Measurements from ENCODE around the gene MCAT.

The MCAT gene

GRCh38 chr22:43131773-43132501 lies 11.3 kb downstream of the MCAT start:
- no peak for DNase-seq
- in situ Hi-C loops (cut with HindIII; ENCODE audit: low pct_ligation_motif_present, low pct_unique_long_range_greater_than_20kb, low sequenced_read_pairs) = no loop called here

- DNase-seq = no peak
- in situ Hi-C loops (cut with HindIII; ENCODE audit: low pct_ligation_motif_present, low pct_unique_long_range_greater_than_20kb, low sequenced_read_pairs) = no loop called here
Measured at GRCh38 chr22:43129426-43130425, 13.5 kb downstream of the MCAT start.

GRCh38 chr22:43128928-43129424 lies 14.2 kb downstream of the MCAT start:
- no peak for DNase-seq
- in situ Hi-C loops (cut with HindIII; ENCODE audit: low pct_ligation_motif_present, low pct_unique_long_range_greater_than_20kb, low sequenced_read_pairs) = no loop called here

GRCh38 chr22:43128116-43128515 lies 15.1 kb downstream of the MCAT start:
- DNase-seq = no peak
- in situ Hi-C loops (cut with HindIII; ENCODE audit: low pct_ligation_motif_present, low pct_unique_long_range_greater_than_20kb, low sequenced_read_pairs) = no loop called here

GRCh38 chr22:43127166-43127908 lies 15.9 kb downstream of the MCAT start:
- in situ Hi-C loops (cut with HindIII; ENCODE audit: low pct_ligation_motif_present, low pct_unique_long_range_greater_than_20kb, low sequenced_read_pairs) = no loop called here
- no peak for DNase-seq

GRCh38 chr22:43126501-43127165 lies 16.6 kb downstream of the MCAT start:
- in situ Hi-C loops (cut with HindIII; ENCODE audit: low pct_ligation_motif_present, low pct_unique_long_range_greater_than_20kb, low sequenced_read_pairs) = no loop called here

GRCh38 chr22:43118953-43119458 lies 24.2 kb downstream of the MCAT start:
- in situ Hi-C loops (cut with HindIII; ENCODE audit: low pct_ligation_motif_present, low pct_unique_long_range_greater_than_20kb, low sequenced_read_pairs) = no loop called here
- DNase-seq = no peak

More at GRCh38 chr22:43126501-43127165, 16.6 kb downstream of the MCAT start:
- peak; percentile 83 for DNase-seq

GRCh38 chr22:43118024-43118849 lies 25.0 kb downstream of the MCAT start:
- DNase-seq = no peak
- in situ Hi-C loops (cut with HindIII; ENCODE audit: low pct_ligation_motif_present, low pct_unique_long_range_greater_than_20kb, low sequenced_read_pairs) = no loop called here

GRCh38 chr22:43116932-43117331 lies 26.3 kb downstream of the MCAT start:
- no peak for DNase-seq
- in situ Hi-C loops (cut with HindIII; ENCODE audit: low pct_ligation_motif_present, low pct_unique_long_range_greater_than_20kb, low sequenced_read_pairs) = no loop called here

- in situ Hi-C loops (cut with HindIII; ENCODE audit: low pct_ligation_motif_present, low pct_unique_long_range_greater_than_20kb, low sequenced_read_pairs) = no loop called here
- no peak for DNase-seq
Measured at GRCh38 chr22:43114958-43115357, 28.2 kb downstream of the MCAT start.

- DNase-seq = no peak
- in situ Hi-C loops (cut with HindIII; ENCODE audit: low pct_ligation_motif_present, low pct_unique_long_range_greater_than_20kb, low sequenced_read_pairs) = no loop called here
Measured at GRCh38 chr22:43113526-43114251, 29.5 kb downstream of the MCAT start.

GRCh38 chr22:43110927-43111623 lies 32.1 kb downstream of the MCAT start:
- in situ Hi-C loops (cut with HindIII; ENCODE audit: low pct_ligation_motif_present, low pct_unique_long_range_greater_than_20kb, low sequenced_read_pairs) = no loop called here
- DNase-seq = no peak

- peak; percentile 23 for DNase-seq
- in situ Hi-C loops (cut with HindIII; ENCODE audit: low pct_ligation_motif_present, low pct_unique_long_range_greater_than_20kb, low sequenced_read_pairs) = no loop called here
Measured at GRCh38 chr22:43110444-43110926, 32.7 kb downstream of the MCAT start, which contains the start of gene BIK. Gene BIK (plus strand): TSS chr22:43110750. CDS start chr22:43124023, 13,273 bp downstream.

- no peak for DNase-seq
- in situ Hi-C loops (cut with HindIII; ENCODE audit: low pct_ligation_motif_present, low pct_unique_long_range_greater_than_20kb, low sequenced_read_pairs) = no loop called here
Measured at GRCh38 chr22:43109921-43110443, 33.2 kb downstream of the MCAT start.

GRCh38 chr22:43109511-43109910 lies 33.7 kb downstream of the MCAT start:
- DNase-seq = no peak
- in situ Hi-C loops (cut with HindIII; ENCODE audit: low pct_ligation_motif_present, low pct_unique_long_range_greater_than_20kb, low sequenced_read_pairs) = no loop called here

GRCh38 chr22:43106302-43106701 lies 36.9 kb downstream of the MCAT start:
- no peak for DNase-seq

More at GRCh38 chr22:43106302-43106701, 36.9 kb downstream of the MCAT start:
- in situ Hi-C loops (cut with HindIII; ENCODE audit: low pct_ligation_motif_present, low pct_unique_long_range_greater_than_20kb, low sequenced_read_pairs) = no loop called here
